ENCODE data around the gene COPS8.

Gene COPS8

GRCh38 chr2:237085248-237086221, at the start of gene COPS8:
Gene COPS8 (plus strand): TSS chr2:237085889. CDS start chr2:237085965, 76 bp downstream.
- DNase-seq, result peak; percentile 83 to 92 (median 92)

- DNase-seq, result no peak
These were observed 46.2 kb upstream of the COPS8 start for GRCh38 chr2:237039301-237040031.

GRCh38 chr2:237041231-237041630, 44.5 kb upstream of the COPS8 start:
- DNase-seq, result no peak

- no peak for DNase-seq
These were observed 43.6 kb upstream of the COPS8 start for GRCh38 chr2:237042101-237042500.

- peak in 1 of 3 experiments; percentile 32 for DNase-seq
These were observed 41.8 kb upstream of the COPS8 start for GRCh38 chr2:237043866-237044265.

- DNase-seq, result no peak
These were observed 41.4 kb upstream of the COPS8 start for GRCh38 chr2:237044281-237044680.

GRCh38 chr2:237045449-237045848, 40.2 kb upstream of the COPS8 start:
- DNase-seq, result no peak

GRCh38 chr2:237048595-237048994, 37.1 kb upstream of the COPS8 start:
- DNase-seq, result no peak

- no peak for DNase-seq
These were observed 33.8 kb upstream of the COPS8 start for GRCh38 chr2:237051861-237052260.

GRCh38 chr2:237053066-237053465, 32.6 kb upstream of the COPS8 start:
- no peak for DNase-seq

- DNase-seq, result no peak
These were observed 30.1 kb upstream of the COPS8 start for GRCh38 chr2:237055386-237056100.

GRCh38 chr2:237056287-237056875, 29.3 kb upstream of the COPS8 start:
- no peak for DNase-seq

GRCh38 chr2:237057107-237057506, 28.6 kb upstream of the COPS8 start:
- DNase-seq, result no peak

- DNase-seq, result no peak
These were observed 27.8 kb upstream of the COPS8 start for GRCh38 chr2:237057893-237058300.

- no peak for DNase-seq
These were observed 27.3 kb upstream of the COPS8 start for GRCh38 chr2:237058423-237058822.

GRCh38 chr2:237059155-237059875, 26.4 kb upstream of the COPS8 start:
- no peak for DNase-seq

GRCh38 chr2:237060534-237061312, 25.0 kb upstream of the COPS8 start:
- DNase-seq, result peak; percentile 19 to 71 (median 54)

GRCh38 chr2:237061356-237061755, 24.3 kb upstream of the COPS8 start:
- no peak for DNase-seq

GRCh38 chr2:237062585-237062984, 23.1 kb upstream of the COPS8 start:
- no peak for DNase-seq

- DNase-seq, result no peak
These were observed 21.3 kb upstream of the COPS8 start for GRCh38 chr2:237064203-237065070.
